CD4-positive, alpha-beta T cell treated with Interferon alpha-2 for 1 hour (primary cell): Measurements from ENCODE around the gene P2RY14.
A peak's percentile ranks its signal among the peaks of the same experiment; 100 is the strongest.

ENCODE experiments used
- DNase-seq, 2 donors: peaks; one replicate each; pipeline ENCODE4 v3.0.0-alpha.2; 2020 to 2022

The P2RY14 gene

GRCh38 chr3:151175952-151176351, 102.4 kb downstream of the P2RY14 start:
- DNase-seq = no peak

DNA sequence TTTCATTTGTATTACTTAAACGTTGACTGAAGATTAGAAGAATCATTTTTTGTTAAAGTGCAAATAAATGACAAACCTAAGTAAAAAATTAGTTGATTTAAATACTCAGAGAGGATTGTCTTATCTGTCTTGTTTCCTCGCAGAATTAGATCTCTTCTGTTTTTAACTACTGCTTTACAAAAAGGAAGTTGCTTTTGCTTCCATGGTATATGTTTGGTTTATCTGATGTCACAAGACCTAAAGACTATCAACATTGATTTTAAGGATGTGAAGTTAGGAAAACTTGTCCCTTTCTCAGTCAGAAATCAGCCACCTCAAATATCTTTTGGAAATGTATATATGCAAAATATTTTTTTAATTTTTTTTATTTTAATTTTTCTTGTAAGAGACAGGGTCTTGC, 104.0 kb downstream of the P2RY14 start:
- no peak for DNase-seq

DNA sequence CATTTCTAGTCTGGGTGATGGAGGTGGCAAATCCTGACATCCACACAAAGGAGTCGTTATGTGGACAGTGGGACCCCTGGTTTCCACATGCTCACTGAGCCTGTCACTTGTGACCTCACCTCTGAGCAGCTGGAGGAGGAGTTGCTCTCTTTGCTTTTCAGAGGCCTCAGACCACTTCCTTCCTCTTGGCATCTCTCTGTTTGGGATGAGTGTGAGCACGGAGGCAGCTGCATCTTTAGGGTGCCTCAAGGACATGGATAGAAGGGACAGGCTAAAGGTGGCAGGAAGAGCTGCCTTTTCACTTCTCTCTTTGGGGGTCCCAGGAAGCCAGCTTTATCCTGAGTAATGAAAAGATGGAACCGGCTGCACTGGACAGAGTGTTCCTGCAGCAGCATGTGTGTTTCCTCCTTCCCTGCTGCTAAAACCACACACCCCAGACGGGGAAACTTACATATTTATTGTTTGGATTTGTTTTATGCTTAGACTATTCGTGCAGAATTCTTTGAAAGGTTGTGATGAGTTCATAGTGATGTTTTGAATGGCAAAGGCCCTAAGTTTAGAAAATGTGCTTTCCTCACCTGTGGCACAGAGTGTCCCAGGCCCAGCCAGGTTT, 107.1 kb downstream of the P2RY14 start:
- peak; percentile 11 to 49 for DNase-seq

GRCh38 chr3:151169948-151170679, 108.2 kb downstream of the P2RY14 start:
- peak; percentile 34 to 45 for DNase-seq

DNA sequence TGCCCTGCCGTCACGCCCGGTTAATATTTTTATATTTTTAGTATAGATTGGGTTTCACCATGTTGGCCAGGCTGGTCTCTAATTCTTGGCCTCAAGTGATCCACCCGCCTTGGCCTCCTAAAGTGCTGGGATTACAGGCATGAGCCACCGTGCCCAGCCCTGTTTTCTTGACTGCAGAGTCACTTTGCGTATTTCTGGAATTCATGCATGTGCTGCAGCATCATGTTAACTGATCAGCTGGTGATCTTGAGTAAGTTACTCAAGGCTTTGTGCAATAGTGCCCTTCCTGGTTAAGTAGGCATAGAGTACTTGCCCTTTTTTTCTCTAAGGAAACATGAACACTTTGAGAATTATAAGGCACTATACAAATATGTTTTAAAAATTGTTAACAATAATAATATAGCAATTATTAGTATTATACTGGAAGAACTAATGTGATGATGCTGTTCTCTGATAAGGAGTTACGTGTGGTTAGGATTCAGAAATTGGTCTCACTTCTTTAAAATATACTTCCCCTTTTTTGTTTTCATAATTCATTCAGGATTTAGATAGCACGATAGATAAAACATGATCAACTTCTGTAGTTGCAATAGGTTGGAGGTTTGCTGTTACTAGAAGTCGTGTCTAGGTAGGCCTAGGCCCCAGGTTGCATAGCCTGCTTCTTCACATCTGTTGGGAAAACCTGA, 108.9 kb downstream of the P2RY14 start:
- peak in 1 of 2 donors; percentile 40 for DNase-seq

DNA sequence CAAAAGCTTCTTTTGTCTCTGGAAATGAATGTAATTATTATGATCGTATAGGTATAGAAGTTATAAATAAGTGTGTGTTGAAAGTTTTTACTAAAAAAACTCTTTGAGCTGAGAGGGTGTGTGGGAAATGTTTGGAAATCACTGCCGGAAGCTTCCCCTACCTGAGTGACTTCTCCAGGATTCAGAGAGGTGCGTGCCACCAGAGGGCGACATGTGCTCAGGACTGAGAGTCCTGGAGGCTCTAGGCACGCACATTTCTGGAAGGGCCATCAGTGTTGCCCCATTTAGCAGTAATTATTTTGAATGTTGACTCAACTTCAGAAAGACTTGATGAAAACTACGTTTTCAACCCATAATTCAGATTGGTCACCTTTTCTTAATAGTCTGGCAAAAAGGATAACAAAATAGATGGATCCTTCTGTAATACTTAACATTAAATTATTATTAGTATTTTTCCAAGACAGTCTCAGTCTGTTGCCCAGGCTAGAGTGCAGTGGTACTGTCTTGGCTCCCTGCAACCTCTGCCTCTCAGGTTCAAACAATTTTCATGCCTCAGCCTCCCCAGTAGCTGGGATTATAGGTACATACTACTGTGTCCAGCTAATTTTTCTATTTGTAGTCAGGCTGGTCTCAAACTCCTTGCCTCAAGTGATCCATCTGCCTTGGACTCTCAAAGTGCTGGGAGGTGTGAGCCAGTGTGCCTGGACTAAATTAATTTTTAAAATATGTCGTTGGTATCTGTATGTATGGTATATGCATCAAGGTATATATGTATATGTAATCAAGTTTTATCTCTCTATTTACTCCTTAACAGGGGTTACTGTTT, 109.9 kb downstream of the P2RY14 start:
- peak; percentile 75 to 81 for DNase-seq

DNA sequence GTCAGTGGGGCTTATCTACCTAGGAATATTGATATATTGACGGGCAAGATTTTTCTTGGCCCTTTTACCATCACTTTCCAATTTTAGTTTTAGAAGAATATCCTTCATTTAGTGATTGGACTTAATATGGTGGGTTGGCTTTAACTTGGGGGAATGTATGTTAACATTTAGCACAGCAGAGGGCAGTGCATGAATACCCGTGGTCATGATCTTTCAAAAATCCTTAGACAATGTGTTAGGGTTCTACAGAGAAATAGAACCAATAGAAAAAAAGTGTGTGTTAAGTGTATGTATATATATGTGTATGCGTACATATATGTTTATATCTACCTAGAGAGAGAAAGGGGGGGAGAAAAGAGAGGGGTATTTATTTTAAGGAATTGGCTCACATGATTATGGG, 112.2 kb downstream of the P2RY14 start:
- no peak for DNase-seq

DNA sequence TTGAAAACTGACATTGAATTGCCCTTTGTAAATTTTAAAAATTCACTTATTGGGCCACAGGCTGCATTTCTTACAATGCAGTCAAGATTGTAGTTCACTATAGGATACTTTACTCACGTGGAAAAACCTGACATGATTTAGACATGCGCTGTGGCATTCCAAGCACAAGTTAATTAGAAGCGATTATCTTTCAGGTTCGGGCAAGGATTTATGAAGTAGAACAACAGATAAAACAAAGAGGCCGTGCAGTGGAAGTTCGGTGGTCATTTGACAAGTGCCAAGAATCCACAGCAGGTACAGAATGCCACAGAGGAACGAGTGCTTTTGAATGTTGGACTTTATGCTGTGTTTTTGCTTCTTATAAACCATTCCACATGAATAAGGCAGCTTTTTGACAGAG, 113.1 kb downstream of the P2RY14 start:
- DNase-seq = no peak
